Measurements from ENCODE around the gene ROBO2. TPM values are rescaled to one million over a fixed set of nuclear protein-coding genes. Genes with fewer than 3 reads are reported as not detected.

Gene ROBO2
- polyA plus RNA-seq, 1 of the 3 experiments (the other 2 are of a cell fraction) = not detected

GRCh38 chr3:77042882-77043281 lies 3.0 kb downstream of the ROBO2 start:
- CTCF ChIA-PET = interaction anchor here (0.6 to 2.5 kb wide), 6 partner anchors 17 to 1603 kb away, joined by 3 to 11 read pairs (median 4); no protein-coding TSS in a partner anchor
- Histone ChIP-seq H3K4me2 (no peak overlapping the region), H3F3A (replicated peaks; ENCODE audit: insufficient read depth) (no peaks in the 10 kb centered on the region), H3K9me3 (no peaks in the 10 kb centered on the region), H2AFZ (ENCODE audit: low read depth) (no peak overlapping the region), H4K20me1 (ENCODE audit: insufficient read depth) (no peaks in the 10 kb centered on the region), H3K4me3 (ENCODE audit: low read depth in 2 of 2, low read length in 1 of 2) (peak overlapping the region in 1 of 2 experiments; percentile 14; a peak in 1 of 4 replicates), H3K9ac (no peak overlapping the region), H3K36me3 (replicated peaks in 1 of 2; ENCODE audit: control insufficient read depth in 1 of 2, insufficient read depth in 2 of 2, low read length in 1 of 2) (no peaks in the 10 kb centered on the region), H3K27ac (ENCODE audit: low read depth in 2 of 2, low read length in 1 of 2) (no peak overlapping the region), H3K9me2 (no peaks in the 10 kb centered on the region), H3K79me2 (ENCODE audit: insufficient read depth) (no peaks in the 10 kb centered on the region), H3K4me1 (ENCODE audit: control insufficient read depth in 1 of 2, insufficient read depth in 2 of 2, low read depth in 1 of 2, low read length in 1 of 2) (peaks cover 0 to 2% of the 10 kb centered on the region in 2 experiments; a peak in 2 of 4 replicates), H3K27me3 (ENCODE audit: insufficient read depth) (peaks cover 27% of the 10 kb centered on the region)
- DNase-seq = peak; percentile 30
- WGBS (ENCODE audit: low lambda C conversion rate) = 21% methylated on average over 2 of the region's 2 CpGs
- no peak for TF ChIP-seq FOXJ3 (CRISPR knock-in tag; IDR thresholded peaks at IDR 0.05)
- TF ChIP-seq, protein P1, sequence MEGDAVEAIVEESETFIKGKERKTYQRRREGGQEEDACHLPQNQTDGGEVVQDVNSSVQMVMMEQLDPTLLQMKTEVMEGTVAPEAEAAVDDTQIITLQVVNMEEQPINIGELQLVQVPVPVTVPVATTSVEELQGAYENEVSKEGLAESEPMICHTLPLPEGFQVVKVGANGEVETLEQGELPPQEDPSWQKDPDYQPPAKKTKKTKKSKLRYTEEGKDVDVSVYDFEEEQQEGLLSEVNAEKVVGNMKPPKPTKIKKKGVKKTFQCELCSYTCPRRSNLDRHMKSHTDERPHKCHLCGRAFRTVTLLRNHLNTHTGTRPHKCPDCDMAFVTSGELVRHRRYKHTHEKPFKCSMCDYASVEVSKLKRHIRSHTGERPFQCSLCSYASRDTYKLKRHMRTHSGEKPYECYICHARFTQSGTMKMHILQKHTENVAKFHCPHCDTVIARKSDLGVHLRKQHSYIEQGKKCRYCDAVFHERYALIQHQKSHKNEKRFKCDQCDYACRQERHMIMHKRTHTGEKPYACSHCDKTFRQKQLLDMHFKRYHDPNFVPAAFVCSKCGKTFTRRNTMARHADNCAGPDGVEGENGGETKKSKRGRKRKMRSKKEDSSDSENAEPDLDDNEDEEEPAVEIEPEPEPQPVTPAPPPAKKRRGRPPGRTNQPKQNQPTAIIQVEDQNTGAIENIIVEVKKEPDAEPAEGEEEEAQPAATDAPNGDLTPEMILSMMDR (IDR thresholded peaks at IDR 0.05) = 0 out of 2 replicates have a peak, but pooled peaks have one; percentile 15
- TF ChIP-seq RAD21 (IDR thresholded peaks at IDR 0.05; ENCODE audit: low read length) = peak; percentile 43
- POLR2A ChIA-PET = no interaction called here

- ChIA-PET CTCF (interaction anchor here (1.0 kb wide), 1 partner anchor 208 kb away, joined by 3 read pairs; no protein-coding TSS in a partner anchor), POLR2A (no interaction called here)
- Histone ChIP-seq H3K4me1 (ENCODE audit: control insufficient read depth in 1 of 2, insufficient read depth in 2 of 2, low read depth in 1 of 2, low read length in 1 of 2) (peaks cover 0 to 2% of the 10 kb centered on the region in 2 experiments; a peak in 2 of 4 replicates), H3K79me2 (ENCODE audit: insufficient read depth) (no peaks in the 10 kb centered on the region), H3K4me2 (no peak overlapping the region), H3K4me3 (ENCODE audit: low read depth in 2 of 2, low read length in 1 of 2) (no peak overlapping the region), H2AFZ (ENCODE audit: low read depth) (no peak overlapping the region), H4K20me1 (ENCODE audit: insufficient read depth) (no peaks in the 10 kb centered on the region), H3K9me2 (no peaks in the 10 kb centered on the region), H3K27ac (ENCODE audit: low read depth in 2 of 2, low read length in 1 of 2) (no peak overlapping the region), H3K36me3 (replicated peaks in 1 of 2; ENCODE audit: control insufficient read depth in 1 of 2, insufficient read depth in 2 of 2, low read length in 1 of 2) (no peaks in the 10 kb centered on the region), H3K27me3 (ENCODE audit: insufficient read depth) (peaks cover 8% of the 10 kb centered on the region; the same call in 1 of the 2 replicates), H3K9ac (no peak overlapping the region), H3F3A (replicated peaks; ENCODE audit: insufficient read depth) (no peaks in the 10 kb centered on the region), H3K9me3 (no peaks in the 10 kb centered on the region)
- no peak for TF ChIP-seq RXRA (IDR thresholded peaks at IDR 0.05; ENCODE audit: borderline replicate concordance, low read depth)
- TF ChIP-seq CHD2 (IDR thresholded peaks at IDR 0.05; ENCODE audit: low read length, partially characterized antibody) = no peak
- TF ChIP-seq JUND (IDR thresholded peaks at IDR 0.05) = no peak
- no peak for TF ChIP-seq TEAD4 (IDR thresholded peaks at IDR 0.05; ENCODE audit: borderline replicate concordance, insufficient read depth)
- TF ChIP-seq, protein P2, sequence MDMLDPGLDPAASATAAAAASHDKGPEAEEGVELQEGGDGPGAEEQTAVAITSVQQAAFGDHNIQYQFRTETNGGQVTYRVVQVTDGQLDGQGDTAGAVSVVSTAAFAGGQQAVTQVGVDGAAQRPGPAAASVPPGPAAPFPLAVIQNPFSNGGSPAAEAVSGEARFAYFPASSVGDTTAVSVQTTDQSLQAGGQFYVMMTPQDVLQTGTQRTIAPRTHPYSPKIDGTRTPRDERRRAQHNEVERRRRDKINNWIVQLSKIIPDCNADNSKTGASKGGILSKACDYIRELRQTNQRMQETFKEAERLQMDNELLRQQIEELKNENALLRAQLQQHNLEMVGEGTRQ (IDR thresholded peaks at IDR 0.05; ENCODE audit: borderline replicate concordance, low read depth, low read length) = no peak
- TF ChIP-seq GABPA (IDR thresholded peaks at IDR 0.05; ENCODE audit: low read depth) = no peak
- no peak for TF ChIP-seq NRF1 (IDR thresholded peaks at IDR 0.05; ENCODE audit: low read depth, low read length)
- TF ChIP-seq MAX (IDR thresholded peaks at IDR 0.05; ENCODE audit: low read depth) = no peak
- no peak for TF ChIP-seq RFX5 (IDR thresholded peaks at IDR 0.05; ENCODE audit: low read length)
- no peak for TF ChIP-seq ELF1 (IDR thresholded peaks at IDR 0.05)
- no peak for DNase-seq
- 72% methylated on average over 3 of the region's 3 CpGs for WGBS (ENCODE audit: low lambda C conversion rate)
Observed at GRCh38 chr3:77045686-77046085, 5.8 kb downstream of the ROBO2 start.

All from SK-N-SH (cell line).